Stomach (tissue), 9 donors: ENCODE results near the gene MPZL1. TPM values are rescaled to one million over a fixed set of nuclear protein-coding genes. Genes with fewer than 3 reads are reported as not detected.

ENCODE experiments used
- DNase-seq, 2 donors: peaks; one replicate each; pipeline versions ENCODE4 v3.0.0 to v3.0.0-alpha.2; 2013 to 2019
- H3K27ac ChIP-seq, 5 donors: fragments of 200-600 bp in 4 of 5; sonication (generic) in 4 of 5; one replicate each; pipeline ENCODE4 v1.5.1; 2013 to 2019; ENCODE audit warnings: mild to moderate bottlenecking in 1 of 5, moderate library complexity in 1 of 5
- H3K27me3 ChIP-seq, 3 donors: fragments of 200-600 bp; sonication (generic); one replicate each; pipeline ENCODE4 v1.5.1; 2017 to 2019; ENCODE audit warnings: mixed run types in 1 of 3
- H3K36me3 ChIP-seq, 4 donors: fragments of 200-600 bp; sonication (generic); 1 replicate in 3 of 4; 2 replicates in 1 of 4; pipeline ENCODE4 v1.5.1; 2016 to 2019
- H3K4me1 ChIP-seq, 4 donors: fragments of 200-600 bp; sonication (generic); one replicate each; pipeline ENCODE4 v1.5.1; 2016 to 2019
- H3K4me3 ChIP-seq, 4 donors: fragments of 200-600 bp; sonication (generic) in 3 of 4; one replicate each; pipeline ENCODE4 v1.5.1; 2016 to 2019; ENCODE audit warnings: mild to moderate bottlenecking in 1 of 4
- H3K9me3 ChIP-seq, 4 donors: fragments of 200-600 bp; sonication (generic); one replicate each; pipeline ENCODE4 v1.5.1; 2016 to 2019
- EP300 ChIP-seq: sonication (generic); formaldehyde crosslinking; IDR thresholded peaks from one replicate; pipeline ENCODE4 v1.6.1; 2017; ENCODE audit warnings: antibody characterized with exemption
- POLR2A ChIP-seq, 4 donors: fragments of 450-650 bp; IDR thresholded peaks; one replicate each; pipeline ENCODE4 v1.6.1; 2016; ENCODE audit warnings: antibody characterized with exemption in 4 of 4, control low read depth in 2 of 4, mild to moderate bottlenecking in 1 of 4, moderate library complexity in 1 of 4
- POLR2AphosphoS5 ChIP-seq, 3 donors: sonication (generic); formaldehyde crosslinking; IDR thresholded peaks; one replicate each; pipeline ENCODE4 v1.6.1; 2016; ENCODE audit warnings: antibody characterized with exemption in 3 of 3
- WGBS, 5 donors: extraction: QIAGEN DNeasy Blood & Tissue Kit in 3 of 5; methylation state at CpG; one replicate each; pipeline versions ENCODE4 v1.1.5 to v1.1.7; 2013 to 2018; 5-methylcytosine and 5-hydroxymethylcytosine counted together
- intact Hi-C: fragments of 100-400 bp; cut with DNase I; formaldehyde crosslinking; loops from one replicate; pipeline ENCODE4 v1.15.1; 2023; ENCODE audit warnings: low total_unique reads
- polyA plus RNA-seq, 3 donors: library from polyadenylated mRNA; stranded (reverse); fragments of 200-250 nt; gene quantifications; one replicate each; pipeline ENCODE4 v1.2.3, GENCODE V29; 2013
- total RNA-seq, 5 donors: library from RNA; depleted of rRNA; stranded (reverse); fragments of >200 nt; gene quantifications; one replicate each; pipeline versions ENCODE4 v1.1.0 to v1.2.3, GENCODE V29; 2014 to 2016
- TF ChIP-seq, protein P1 (sequence below), 7 experiments: fragments of 450-650 bp in 4 of 7; fragments of 200-600 bp in 3 of 7; sonication (generic) in 3 of 7; IDR thresholded peaks; one replicate each; pipeline ENCODE4 v1.5.1; 2016 to 2019; ENCODE audit warnings: antibody characterized with exemption in 7 of 7, control low read depth in 2 of 7, mild to moderate bottlenecking in 1 of 7
- donor health status: healthy with polysubstance abuse.
- donor health status: Bipolar disorder and iron deficiency.
- donor health status: healthy.

MPZL1 gene
- total and polyA plus RNA-seq, 8 donors = 7.2 to 115 (median 30.6) TPM

DNA sequence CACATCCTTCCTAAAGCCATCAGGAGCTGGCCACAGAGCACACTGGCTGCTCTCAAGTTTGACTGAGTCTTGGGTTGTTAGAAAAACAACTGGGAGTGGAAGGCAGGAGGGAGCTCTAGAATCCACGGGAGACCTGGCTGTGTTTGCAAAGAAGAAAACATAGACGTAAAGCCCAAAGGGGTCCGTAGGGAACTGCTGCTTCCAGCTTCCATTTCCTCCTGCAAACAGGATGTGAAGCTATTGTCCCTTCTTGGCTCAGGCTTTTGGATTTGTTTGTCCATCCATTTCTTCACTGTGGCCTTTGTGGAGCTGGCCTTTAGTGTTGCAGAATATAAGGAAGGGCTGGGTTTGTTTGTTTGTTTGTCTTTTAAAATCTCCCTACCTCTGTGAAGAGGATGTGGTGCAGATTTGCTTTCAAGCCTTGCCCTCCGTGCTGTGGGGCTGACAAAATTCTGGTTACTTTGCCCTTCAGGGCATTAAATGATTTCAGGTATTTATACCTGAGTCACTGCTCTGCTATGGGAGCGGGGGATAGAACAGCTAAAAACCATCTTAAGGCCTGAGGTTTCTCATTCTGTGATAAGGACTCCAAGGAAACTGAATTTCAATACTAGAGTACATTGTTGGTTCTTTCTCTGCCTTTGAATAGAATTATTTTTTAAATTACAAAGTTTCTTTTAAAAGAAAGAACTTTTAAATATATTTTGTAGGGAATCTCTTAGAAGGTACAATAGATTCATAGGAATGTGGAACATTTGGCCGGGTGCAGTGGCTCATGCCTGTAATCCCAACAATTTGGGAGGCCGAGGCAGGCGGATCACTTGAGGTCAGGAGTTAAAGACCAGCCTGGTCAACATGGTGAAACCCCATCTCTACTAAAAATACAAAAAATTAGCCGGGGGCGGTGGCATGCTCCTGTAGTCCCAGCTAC is 74.3 kb downstream of the MPZL1 start:
- Histone ChIP-seq H3K27me3 (no peaks in the 10 kb centered on the region), H3K27ac (peak overlapping the region; percentile 28 to 80 (median 72)), H3K9me3 (no peaks in the 10 kb centered on the region), H3K4me3 (no peak overlapping the region), H3K36me3 (peaks cover 0 to 10% (median 3%) of the 10 kb centered on the region in 4 donors), H3K4me1 (peaks cover 0 to 27% (median 18%) of the 10 kb centered on the region in 4 donors)
- TF ChIP-seq, protein P1, sequence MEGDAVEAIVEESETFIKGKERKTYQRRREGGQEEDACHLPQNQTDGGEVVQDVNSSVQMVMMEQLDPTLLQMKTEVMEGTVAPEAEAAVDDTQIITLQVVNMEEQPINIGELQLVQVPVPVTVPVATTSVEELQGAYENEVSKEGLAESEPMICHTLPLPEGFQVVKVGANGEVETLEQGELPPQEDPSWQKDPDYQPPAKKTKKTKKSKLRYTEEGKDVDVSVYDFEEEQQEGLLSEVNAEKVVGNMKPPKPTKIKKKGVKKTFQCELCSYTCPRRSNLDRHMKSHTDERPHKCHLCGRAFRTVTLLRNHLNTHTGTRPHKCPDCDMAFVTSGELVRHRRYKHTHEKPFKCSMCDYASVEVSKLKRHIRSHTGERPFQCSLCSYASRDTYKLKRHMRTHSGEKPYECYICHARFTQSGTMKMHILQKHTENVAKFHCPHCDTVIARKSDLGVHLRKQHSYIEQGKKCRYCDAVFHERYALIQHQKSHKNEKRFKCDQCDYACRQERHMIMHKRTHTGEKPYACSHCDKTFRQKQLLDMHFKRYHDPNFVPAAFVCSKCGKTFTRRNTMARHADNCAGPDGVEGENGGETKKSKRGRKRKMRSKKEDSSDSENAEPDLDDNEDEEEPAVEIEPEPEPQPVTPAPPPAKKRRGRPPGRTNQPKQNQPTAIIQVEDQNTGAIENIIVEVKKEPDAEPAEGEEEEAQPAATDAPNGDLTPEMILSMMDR (IDR thresholded peaks at IDR 0.05) = no peak
- TF ChIP-seq POLR2AphosphoS5 (IDR thresholded peaks at IDR 0.05) (no peak), POLR2A (IDR thresholded peaks at IDR 0.05) (no peak)
- 54 to 67% (median 61%) methylated on average over 10 of the region's 10 CpGs for WGBS, 5 donors
- DNase-seq = peak in 1 of 2 donors; percentile 51
- intact Hi-C loops = loop anchor here (10.0 kb wide), 1 partner anchor 61 kb away; no protein-coding TSS in a partner anchor

DNA sequence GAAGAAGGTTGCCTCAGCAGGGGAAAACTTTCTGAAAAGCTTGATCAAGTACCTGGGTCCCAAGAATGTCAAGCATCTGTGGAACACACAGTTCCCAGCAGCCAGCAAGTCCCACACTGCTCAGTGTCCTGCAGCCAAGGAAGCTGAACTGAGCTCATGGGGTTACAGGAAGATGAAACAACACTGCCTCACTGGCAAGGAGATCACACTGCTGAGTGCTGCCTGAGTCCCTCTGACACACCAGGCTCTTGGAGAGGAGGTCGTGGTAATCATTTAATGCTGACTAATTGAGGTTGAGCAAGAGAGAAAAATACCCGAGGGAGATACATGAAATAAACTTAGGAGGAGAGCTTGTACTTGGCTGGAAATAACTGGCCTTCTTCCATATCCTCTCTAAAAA is 75.2 kb downstream of the MPZL1 start:
- Histone ChIP-seq H3K27ac (peak overlapping the region in 4 of 5 donors; percentile 67 to 80 (median 74)), H3K27me3 (no peaks in the 10 kb centered on the region), H3K9me3 (no peaks in the 10 kb centered on the region), H3K36me3 (peaks cover 0 to 1% (median 0%) of the 10 kb centered on the region in 4 donors), H3K4me1 (peaks cover 0 to 27% (median 18%) of the 10 kb centered on the region in 4 donors), H3K4me3 (no peak overlapping the region)
- 2 to 15% (median 13%) methylated on average over 2 of the region's 2 CpGs for WGBS, 5 donors
- DNase-seq = peak; percentile 28 to 84
- TF ChIP-seq, protein P1 (IDR thresholded peaks at IDR 0.05) = no peak
- TF ChIP-seq POLR2A (IDR thresholded peaks at IDR 0.05) = no peak
- peak; percentile 67 to 89 (median 79) for TF ChIP-seq POLR2AphosphoS5 (IDR thresholded peaks at IDR 0.05)
- TF ChIP-seq EP300 = no peak
- intact Hi-C loops = loop anchor here (10.0 kb wide), 1 partner anchor 62 kb away; no protein-coding TSS in a partner anchor

DNA sequence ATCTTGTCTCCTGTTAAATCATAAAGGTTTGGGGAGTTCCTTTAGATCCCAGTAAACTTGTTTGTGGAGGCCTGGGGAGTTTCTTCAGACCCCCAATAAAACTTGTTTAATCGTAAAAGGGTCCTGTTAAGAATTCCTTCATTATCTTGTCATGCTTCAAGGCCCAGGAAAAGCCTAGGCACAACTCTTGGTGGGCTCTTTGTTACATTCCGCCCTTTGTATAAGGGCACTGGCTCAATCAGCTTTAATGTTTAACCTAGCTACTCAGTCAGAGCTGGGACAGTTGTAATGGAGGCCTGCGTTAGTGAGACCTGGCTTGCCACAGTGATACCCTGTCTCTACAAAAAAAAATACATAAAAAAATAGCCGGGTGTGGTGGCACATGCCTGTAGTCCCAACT is 77.2 kb downstream of the MPZL1 start:
- TF ChIP-seq EP300 = no peak
- TF ChIP-seq, protein P1 (IDR thresholded peaks at IDR 0.05) = no peak
- no peak for TF ChIP-seq POLR2AphosphoS5 (IDR thresholded peaks at IDR 0.05)
- peaks cover 5 to 35% (median 28%) of the 10 kb centered on the region in 4 donors for H3K4me1 ChIP-seq
- intact Hi-C loops = loop anchor here (10.0 kb wide), 1 partner anchor 64 kb away; no protein-coding TSS in a partner anchor
- H3K9me3 ChIP-seq = no peaks in the 10 kb centered on the region
- H3K4me3 ChIP-seq = no peak overlapping the region
- no peaks in the 10 kb centered on the region for H3K36me3 ChIP-seq
- no peak overlapping the region for H3K27ac ChIP-seq
- WGBS, 5 donors = 79 to 90% (median 87%) methylated on average over 4 of the region's 4 CpGs
- no peaks in the 10 kb centered on the region for H3K27me3 ChIP-seq
- no peak for DNase-seq

DNA sequence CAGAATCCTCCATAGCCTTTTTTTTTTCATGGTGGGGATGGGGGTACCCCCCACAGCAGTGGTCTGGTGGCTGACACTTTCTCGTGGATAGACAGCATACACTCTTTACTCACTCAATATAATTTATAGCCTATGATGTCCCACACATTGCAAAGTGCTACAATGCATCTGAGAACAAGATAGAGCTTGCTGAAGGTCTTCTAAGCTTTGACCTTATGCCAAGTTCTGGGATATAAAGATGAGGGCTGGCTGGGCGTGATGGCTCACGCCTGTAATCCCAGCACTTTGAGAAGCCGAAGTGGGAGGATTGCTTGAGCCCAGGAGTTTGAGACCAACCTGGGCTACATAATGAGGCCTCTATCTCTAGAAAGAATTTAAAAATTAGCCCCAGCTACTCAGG is 78.0 kb downstream of the MPZL1 start:
- no peak for DNase-seq

More for the DNA sequence above, 78.0 kb downstream of the MPZL1 start:
- Histone ChIP-seq H3K4me3 (no peak overlapping the region), H3K4me1 (peaks cover 9 to 43% (median 28%) of the 10 kb centered on the region in 4 donors), H3K27ac (no peak overlapping the region), H3K9me3 (no peaks in the 10 kb centered on the region), H3K27me3 (no peaks in the 10 kb centered on the region), H3K36me3 (no peaks in the 10 kb centered on the region)
- WGBS, 5 donors = 62 to 78% (median 77%) methylated on average over 4 of the region's 4 CpGs
- TF ChIP-seq EP300 (no peak), POLR2A (IDR thresholded peaks at IDR 0.05) (no peak), POLR2AphosphoS5 (IDR thresholded peaks at IDR 0.05) (no peak)
- TF ChIP-seq, protein P1 (IDR thresholded peaks at IDR 0.05) = no peak
- intact Hi-C loops = loop anchor here (10.0 kb wide), 1 partner anchor 65 kb away; no protein-coding TSS in a partner anchor
